ENCODE measurements around the gene AMPD1. TPM values are rescaled to one million over a fixed set of nuclear protein-coding genes. Genes with fewer than 3 reads are reported as not detected.

The AMPD1 gene
- total and polyA plus RNA-seq, 2 experiments from 2014 or later: 0.27 TPM; not detected in 1

GRCh38 chr1:114710360-114710759, 15.0 kb upstream of the AMPD1 start:
- Histone ChIP-seq H3K4me1 (ENCODE audit: insufficient read depth) (peaks cover 1% of the 10 kb centered on the region), H2AFZ (no peak overlapping the region), H3K9me2 (ENCODE audit: insufficient read depth) (no peaks in the 10 kb centered on the region), H3K27me3 (ENCODE audit: insufficient read depth) (no peaks in the 10 kb centered on the region), H3K79me2 (replicated peaks; ENCODE audit: insufficient read depth) (peaks cover 24% of the 10 kb centered on the region), H4K20me1 (replicated peaks; ENCODE audit: insufficient read depth) (no peaks in the 10 kb centered on the region; the same call in none of the 2 replicates), H3K36me3 (ENCODE audit: insufficient read depth) (peaks cover 59% of the 10 kb centered on the region), H3K4me2 (no peak overlapping the region), H3K27ac (ENCODE audit: low read depth) (no peak overlapping the region), H3F3A (replicated peaks; ENCODE audit: low read depth) (no peaks in the 10 kb centered on the region), H3K4me3 (no peak overlapping the region)
- no peaks in the 10 kb centered on the region for H3K9me3 Mint-ChIP-seq
- H3K27me3 Mint-ChIP-seq (ENCODE audit: insufficient read depth, low read depth, poor library complexity): peaks cover 2% of the 10 kb centered on the region
- DNase-seq (ENCODE audit: low spot score): no peak
- H3K4me1 Mint-ChIP-seq: no peaks in the 10 kb centered on the region
- TF ChIP-seq STAT1 (IDR thresholded peaks at IDR 0.05; ENCODE audit: unreplicated experiment) (no peak), REST (IDR thresholded peaks at IDR 0.05; ENCODE audit: unreplicated experiment) (no peak), JUNB (IDR thresholded peaks at IDR 0.05; ENCODE audit: unreplicated experiment) (no peak), CTCF (conservative IDR thresholded peaks at IDR 0.05; ENCODE audit: low read depth in 2 of 2) (no peak), NANOG (IDR thresholded peaks at IDR 0.05; ENCODE audit: borderline replicate concordance) (no peak), POLR2AphosphoS5 (IDR thresholded peaks at IDR 0.05; ENCODE audit: low read depth) (no peak)
- H3K4me3 Mint-ChIP-seq: no peak overlapping the region
- peaks cover 57% of the 10 kb centered on the region for H3K36me3 Mint-ChIP-seq (ENCODE audit: low read depth)
- no peak for ATAC-seq
- no peak overlapping the region for H3K27ac Mint-ChIP-seq

GRCh38 chr1:114707604-114708003, 12.3 kb upstream of the AMPD1 start:
- H3K4me3 Mint-ChIP-seq: no peak overlapping the region
- peaks cover 36% of the 10 kb centered on the region for H3K36me3 ChIP-seq (ENCODE audit: insufficient read depth)

More at GRCh38 chr1:114707604-114708003, 12.3 kb upstream of the AMPD1 start:
- Histone ChIP-seq H3K9me2 (ENCODE audit: insufficient read depth) (no peaks in the 10 kb centered on the region), H2AFZ (no peak overlapping the region), H4K20me1 (replicated peaks; ENCODE audit: insufficient read depth) (no peaks in the 10 kb centered on the region; the same call in 1 of the 2 replicates), H3K4me1 (ENCODE audit: insufficient read depth) (no peaks in the 10 kb centered on the region), H3K27ac (ENCODE audit: low read depth) (no peak overlapping the region), H3K27me3 (ENCODE audit: insufficient read depth) (no peaks in the 10 kb centered on the region), H3F3A (replicated peaks; ENCODE audit: low read depth) (no peaks in the 10 kb centered on the region), H3K79me2 (replicated peaks; ENCODE audit: insufficient read depth) (no peaks in the 10 kb centered on the region; the same call in 1 of the 2 replicates), H3K4me3 (no peak overlapping the region), H3K4me2 (no peak overlapping the region)
- H3K27me3 Mint-ChIP-seq (ENCODE audit: insufficient read depth, low read depth, poor library complexity): peaks cover 4% of the 10 kb centered on the region
- DNase-seq (ENCODE audit: low spot score): no peak
- H3K27ac Mint-ChIP-seq: no peak overlapping the region
- ATAC-seq: no peak
- H3K36me3 Mint-ChIP-seq (ENCODE audit: low read depth): peaks cover 42% of the 10 kb centered on the region
- TF ChIP-seq POLR2AphosphoS5 (IDR thresholded peaks at IDR 0.05; ENCODE audit: low read depth) (no peak), REST (IDR thresholded peaks at IDR 0.05; ENCODE audit: unreplicated experiment) (no peak), NANOG (IDR thresholded peaks at IDR 0.05; ENCODE audit: borderline replicate concordance) (no peak), STAT1 (IDR thresholded peaks at IDR 0.05; ENCODE audit: unreplicated experiment) (no peak), CTCF (conservative IDR thresholded peaks at IDR 0.05; ENCODE audit: low read depth in 2 of 2) (no peak), JUNB (IDR thresholded peaks at IDR 0.05; ENCODE audit: unreplicated experiment) (no peak), ETS1 (IDR thresholded peaks at IDR 0.05) (no peak)
- no peaks in the 10 kb centered on the region for H3K4me1 Mint-ChIP-seq
- H3K9me3 Mint-ChIP-seq: no peaks in the 10 kb centered on the region
